GM19397 (cell line): Measurements from ENCODE around the gene NDEL1.

Experiments
- ATAC-seq: cut with Tn5 transposase; IDR thresholded peaks from one replicate; pipeline ENCODE4 v1.9.1; 2021; ENCODE audit warnings: mild to moderate bottlenecking, moderate library complexity; ENCODE audit not compliant: unreplicated experiment

Gene NDEL1

DNA sequence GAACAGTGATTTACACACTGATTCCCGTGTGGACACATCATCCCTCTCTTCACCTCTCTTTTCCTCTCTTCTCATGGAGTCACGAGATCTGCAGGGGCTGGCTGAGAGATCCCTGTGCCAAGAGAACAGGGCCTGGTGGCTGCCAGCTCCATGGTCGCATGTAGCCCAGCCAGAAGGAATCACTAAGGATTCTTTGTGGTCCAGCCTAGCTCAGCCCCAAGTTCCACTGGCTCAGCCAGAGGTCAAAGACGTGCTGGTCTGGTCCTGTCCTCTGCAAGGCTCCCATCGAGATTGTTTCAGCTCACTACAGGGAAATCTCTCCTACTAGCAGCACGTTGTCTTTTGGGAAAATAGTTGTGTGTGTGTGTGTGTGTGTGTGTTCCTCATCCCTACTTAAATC, 66.4 kb downstream of the NDEL1 start:
- ATAC-seq: no peak

GRCh38 chr17:8503368-8503767, 67.7 kb downstream of the NDEL1 start:
- no peak for ATAC-seq

DNA sequence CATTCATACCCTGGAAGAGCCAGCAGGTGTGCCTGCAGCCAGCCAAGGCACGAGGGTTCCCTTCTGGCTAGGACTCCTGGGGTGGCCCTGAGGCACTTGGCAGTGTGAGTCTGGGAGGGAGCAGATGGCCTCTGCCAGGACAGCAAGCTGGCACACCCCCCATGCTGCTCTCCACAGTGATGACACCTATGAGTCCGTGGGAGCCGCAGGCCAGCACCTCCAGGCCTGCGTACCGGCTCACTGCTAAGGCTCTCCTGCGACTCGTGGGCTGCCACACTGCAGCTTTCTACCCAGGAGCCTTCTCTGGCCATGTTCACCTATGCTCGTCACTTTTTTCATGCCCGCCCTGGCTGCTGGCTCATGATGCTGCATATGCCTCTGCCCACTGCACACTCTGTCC, 68.1 kb downstream of the NDEL1 start:
- no peak for ATAC-seq

GRCh38 chr17:8504460-8505207, 69.0 kb downstream of the NDEL1 start:
- ATAC-seq: no peak

- ATAC-seq: no peak
These were observed 70.5 kb downstream of the NDEL1 start for GRCh38 chr17:8506145-8506544.

GRCh38 chr17:8514801-8515200, 79.1 kb downstream of the NDEL1 start:
- ATAC-seq: no peak
